Stimulated activated CD8-positive, alpha-beta memory T cell treated with anti-CD3 and anti-CD28 coated beads, Interleukin-7, amount 100 ng/mL, for 48 hours (primary cell): ENCODE results near the gene COX19.

Experiments used
- DNase-seq, 2 donors: peaks; one replicate each; pipeline ENCODE4 v3.0.0-alpha.2; 2020; ENCODE audit warnings: low read depth in 1 of 2; ENCODE audit errors: extremely low read depth in 1 of 2

Gene COX19, protein sequence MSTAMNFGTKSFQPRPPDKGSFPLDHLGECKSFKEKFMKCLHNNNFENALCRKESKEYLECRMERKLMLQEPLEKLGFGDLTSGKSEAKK

DNA sequence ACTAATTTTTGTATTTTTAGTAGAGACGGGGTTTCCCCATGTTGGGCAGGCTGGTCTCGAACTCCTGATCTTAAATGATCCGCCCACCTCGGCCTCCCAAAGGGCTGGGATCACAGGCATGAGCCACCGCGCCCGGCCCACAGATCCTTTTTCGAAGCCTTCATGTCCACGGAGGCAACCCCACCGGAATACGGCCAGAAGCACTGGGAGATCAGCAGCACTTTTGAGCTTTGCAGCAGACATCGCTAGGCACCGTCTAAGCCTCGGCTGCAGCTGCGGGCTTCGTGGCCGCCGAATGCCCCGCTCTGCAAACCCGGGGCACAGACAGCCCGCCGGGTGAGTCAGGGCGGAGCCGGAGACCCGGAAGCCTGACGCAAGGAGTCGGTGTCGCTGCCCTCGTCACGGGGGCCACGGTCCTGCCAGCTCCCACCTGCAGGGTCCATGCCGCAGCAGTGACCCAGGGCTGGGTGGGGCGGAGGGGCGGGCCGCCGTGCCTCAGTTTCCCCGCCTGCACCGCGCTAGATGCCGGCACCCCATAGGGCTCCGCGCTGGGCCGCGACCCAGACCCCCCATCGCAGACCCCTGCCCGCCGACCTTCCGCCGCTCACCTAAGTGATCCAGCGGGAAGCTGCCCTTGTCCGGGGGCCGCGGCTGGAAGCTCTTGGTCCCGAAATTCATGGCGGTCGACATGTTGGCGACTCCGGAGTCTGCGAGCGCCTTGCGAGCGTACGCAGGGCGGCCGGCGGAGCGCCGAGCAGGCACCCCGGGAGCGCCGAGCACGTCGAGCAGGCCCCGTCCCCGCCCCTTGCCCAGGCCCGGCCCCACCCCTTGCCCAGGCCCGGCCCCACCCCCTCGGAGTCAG is at the start of gene COX19:
COX19 (minus strand) TSS at position 730 of the 862 bp plus-strand sequence; CDS start at position 690, 40 bp downstream.
- peak; percentile 79 to 85 for DNase-seq

GRCh38 chr7:1024331-1024841 is 49.0 kb upstream of the COX19 start:
- DNase-seq, result no peak

DNA sequence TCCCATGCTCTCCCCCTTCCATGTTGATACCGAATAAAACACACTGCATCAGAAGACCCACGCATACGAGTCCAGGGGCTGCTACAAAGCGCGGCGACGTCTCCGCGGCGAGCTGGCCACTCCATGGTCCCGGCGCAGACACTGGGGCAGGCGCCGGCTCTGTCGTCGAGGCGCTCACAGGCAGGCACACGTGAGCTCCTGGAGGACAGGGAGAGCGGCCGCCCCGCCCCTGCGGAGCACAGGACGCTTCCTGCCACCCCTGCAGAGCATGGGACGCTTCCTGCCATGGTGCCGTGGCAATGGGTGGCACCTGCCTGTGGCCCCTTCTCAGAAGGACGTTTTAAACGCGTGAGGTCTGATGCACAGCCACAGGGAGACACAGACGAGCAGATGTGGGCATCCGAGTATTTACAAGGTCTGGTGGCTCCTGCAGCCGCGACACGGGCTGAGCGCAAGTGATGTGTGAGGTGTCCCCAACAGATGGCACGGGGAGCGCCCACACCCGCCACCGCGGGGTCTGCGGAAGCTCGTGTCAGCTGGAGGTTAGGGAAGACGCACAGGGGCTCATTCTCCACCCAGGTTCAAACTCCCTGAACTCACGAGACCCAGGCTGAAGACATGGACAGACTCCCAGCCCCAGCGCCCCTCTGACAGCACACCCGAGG is 47.6 kb upstream of the COX19 start:
- DNase-seq, result no peak

DNA sequence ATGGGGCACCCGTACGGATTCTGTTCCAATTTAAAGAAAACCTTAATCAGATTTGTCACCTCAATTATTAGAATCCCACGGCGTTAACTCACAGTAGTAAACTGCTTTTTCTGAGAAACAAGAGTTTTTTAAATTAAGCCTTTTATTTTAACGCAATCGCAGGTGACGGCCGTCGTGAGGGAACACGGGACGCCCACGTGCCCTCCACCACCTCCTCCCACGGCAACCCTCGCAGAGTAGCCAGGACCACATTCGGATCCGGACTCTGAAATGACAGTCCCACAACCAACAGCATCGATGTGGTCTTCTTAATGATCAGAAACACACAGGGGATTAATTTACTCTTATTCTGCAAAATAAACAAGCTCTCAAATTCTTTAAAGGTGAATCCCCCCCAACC is 47.0 kb upstream of the COX19 start:
- no peak for DNase-seq

- no peak for DNase-seq
Observed at GRCh38 chr7:1021931-1022330, 46.6 kb upstream of the COX19 start.

DNA sequence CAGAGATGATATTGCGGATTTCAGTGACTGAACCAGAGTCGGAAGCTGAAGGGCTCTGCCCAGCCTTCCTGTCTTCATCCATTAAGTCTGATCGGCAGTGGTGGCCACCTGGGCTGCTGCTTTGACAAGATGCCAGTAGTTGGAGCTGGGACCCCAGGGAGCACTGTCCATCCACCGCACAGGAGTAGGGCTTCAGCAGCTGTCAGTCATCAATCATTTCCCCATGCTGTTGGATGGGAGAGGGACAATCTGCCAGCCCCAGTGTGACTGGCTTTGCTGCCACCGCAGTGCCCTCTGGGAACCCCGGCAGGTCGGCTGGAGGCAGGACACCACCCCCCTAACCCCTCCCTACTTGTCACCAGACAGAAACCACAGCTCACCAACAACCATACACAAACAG is 46.0 kb upstream of the COX19 start:
- DNase-seq, result no peak

DNA sequence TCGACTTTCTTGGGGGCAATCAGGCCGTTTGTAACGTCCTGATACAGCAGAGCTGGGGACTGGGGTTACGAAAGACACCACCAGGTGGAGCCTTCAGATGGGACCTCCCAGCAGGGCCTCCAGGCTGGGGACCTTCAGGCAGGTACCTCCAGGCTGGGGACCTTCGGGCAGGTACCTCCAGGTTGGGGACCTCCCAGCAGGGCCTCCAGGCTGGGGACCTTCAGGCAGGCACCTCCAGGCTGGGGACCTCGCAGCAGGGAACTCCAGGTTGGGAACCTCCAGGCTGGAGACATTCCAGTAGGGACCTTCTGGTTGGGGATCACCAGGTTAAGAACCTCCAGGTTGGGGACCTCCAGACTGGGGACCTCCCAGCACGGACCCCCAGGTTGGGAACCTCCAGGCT is 45.5 kb upstream of the COX19 start:
- DNase-seq, result no peak

DNA sequence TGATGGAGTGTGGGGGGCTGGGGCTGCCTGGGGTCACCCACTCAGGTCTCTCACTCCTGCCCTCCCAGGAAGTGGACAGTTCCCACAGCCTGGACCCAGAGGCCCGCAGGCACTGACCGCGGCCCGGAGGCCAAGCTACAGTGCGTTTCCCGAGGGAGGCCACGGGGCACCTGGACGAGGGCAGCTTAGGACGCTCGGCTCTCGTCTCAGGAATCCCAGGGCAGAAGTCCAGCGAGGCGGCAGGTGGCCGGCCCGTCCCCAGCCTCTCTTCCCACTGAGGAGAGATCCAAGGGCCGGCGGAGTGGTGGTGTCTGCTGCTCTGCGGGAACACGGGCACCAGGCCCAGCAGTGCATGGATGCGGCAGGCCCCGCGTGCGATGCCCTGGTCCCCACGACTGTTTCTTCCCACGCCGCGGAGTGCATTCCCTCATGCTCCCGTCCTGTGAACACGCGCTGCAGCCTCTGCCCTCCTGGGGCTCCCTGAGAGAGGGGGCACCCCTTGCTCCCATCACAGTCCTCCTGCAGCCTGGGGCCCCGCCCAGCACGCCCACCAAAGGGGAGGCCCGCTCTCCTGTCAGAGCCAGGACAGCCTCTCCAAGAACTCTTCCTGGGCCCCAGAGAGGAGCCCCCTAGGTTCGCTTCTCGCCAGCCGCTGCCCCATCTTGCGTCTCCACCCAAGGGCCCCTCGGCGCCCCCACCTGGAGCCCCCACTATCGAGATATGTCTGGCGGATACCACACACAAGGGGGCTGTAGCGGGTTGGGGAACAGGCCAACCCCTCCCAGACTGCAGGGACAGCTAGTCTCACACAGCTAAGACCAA is 44.7 kb upstream of the COX19 start:
- no peak for DNase-seq

GRCh38 chr7:1019255-1019785 is 44.0 kb upstream of the COX19 start:
- DNase-seq, result no peak

- DNase-seq, result no peak
Observed at GRCh38 chr7:1018334-1018695, 43.0 kb upstream of the COX19 start.

- no peak for DNase-seq
Observed at GRCh38 chr7:1017586-1018333, 42.4 kb upstream of the COX19 start.

- DNase-seq, result no peak
Observed at GRCh38 chr7:1016577-1017531, 41.5 kb upstream of the COX19 start.

DNA sequence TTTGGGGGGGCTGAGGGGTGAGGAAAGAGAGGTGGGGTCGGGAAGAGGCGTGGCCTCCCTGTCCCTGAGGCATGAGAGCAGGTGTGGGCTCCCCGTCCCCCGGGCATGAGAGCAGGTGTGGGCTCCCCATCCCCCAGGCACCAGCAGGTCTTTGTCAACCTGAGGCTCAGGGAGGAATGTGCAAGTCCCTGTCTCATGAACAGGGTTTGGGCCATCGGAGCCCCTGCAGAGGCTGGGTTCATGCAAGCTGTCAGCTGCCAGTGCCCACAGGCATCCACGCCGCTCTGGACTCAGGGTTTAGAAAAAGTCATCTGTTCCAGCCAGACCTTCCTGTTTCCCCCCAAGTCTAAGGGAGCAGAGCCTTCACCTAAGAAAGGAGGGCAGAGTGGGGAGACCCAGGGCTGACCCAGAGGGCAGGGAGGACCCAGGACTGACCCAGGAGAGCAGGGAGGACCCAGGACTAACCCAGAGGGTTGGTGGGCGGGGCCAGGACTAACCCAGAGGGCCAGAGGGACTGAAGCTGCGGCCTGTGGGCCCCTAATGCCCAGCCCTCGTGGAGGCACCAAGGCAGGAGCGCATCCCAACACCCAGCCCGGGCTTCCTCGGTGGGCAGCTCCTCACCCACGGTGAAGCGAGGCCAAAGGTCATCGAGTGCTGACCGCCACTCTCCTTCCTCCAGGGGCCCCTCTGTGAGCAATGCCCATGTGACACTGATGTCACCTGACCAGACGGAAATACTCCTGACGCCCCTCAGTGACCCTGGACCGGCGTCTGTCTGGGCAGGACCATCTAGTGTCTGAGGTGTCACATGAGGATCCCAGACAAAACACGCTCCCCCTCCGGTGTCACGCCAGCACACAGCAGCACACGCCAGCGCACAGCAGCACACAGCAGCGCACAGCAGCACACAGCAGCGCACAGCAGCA is 40.1 kb upstream of the COX19 start:
- DNase-seq, result no peak

DNA sequence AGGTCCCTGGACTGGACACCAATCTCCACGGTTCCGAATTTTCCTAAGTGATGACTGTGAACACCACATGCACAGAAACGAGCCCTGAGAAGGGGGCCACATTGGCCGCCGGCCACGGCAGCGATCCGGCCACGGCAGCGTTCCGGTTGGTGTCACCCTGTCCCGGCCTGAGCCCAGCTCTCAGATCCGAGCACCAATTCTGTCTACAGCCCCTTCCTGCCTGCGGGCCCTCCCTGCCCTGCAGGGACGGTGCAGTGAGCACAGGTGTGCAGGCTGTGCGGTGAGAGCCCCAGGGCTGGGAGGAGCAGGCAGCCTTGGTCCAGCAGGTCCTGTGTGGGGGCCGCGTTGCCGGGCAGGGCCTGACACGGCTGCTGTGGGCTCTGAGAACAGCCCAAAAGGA is 39.3 kb upstream of the COX19 start:
- no peak for DNase-seq

DNA sequence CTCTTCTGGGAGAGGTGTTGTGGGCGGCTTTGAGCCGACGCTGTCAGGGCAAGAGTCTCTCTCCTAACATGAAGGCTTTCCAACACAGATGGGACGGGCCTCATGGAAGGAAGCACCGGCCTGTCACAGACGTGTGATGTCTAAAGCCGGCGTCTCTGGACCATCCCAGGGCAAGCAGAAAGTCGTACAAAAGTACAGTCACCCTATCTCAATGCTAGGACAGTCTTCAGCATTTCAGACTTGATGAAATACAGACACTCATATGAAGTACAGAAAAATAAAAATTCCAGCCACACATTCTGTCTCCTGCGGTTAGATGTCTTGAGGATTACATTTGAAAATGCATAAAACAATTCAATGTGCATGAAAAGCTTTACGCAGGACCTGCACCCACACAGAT is 38.2 kb upstream of the COX19 start:
- DNase-seq, result no peak

- no peak for DNase-seq
Observed at GRCh38 chr7:1012716-1013095, 37.4 kb upstream of the COX19 start.

- DNase-seq, result no peak
Observed at GRCh38 chr7:1012004-1012715, 36.8 kb upstream of the COX19 start.
